GM19468 (cell line): Measurements from ENCODE around the gene RNF175.

ENCODE experiments used
- ATAC-seq: cut with Tn5 transposase; IDR thresholded peaks from one replicate; pipeline ENCODE4 v1.9.1; 2021; ENCODE audit warnings: mild to moderate bottlenecking, moderate library complexity, moderate number of reproducible peaks; ENCODE audit not compliant: unreplicated experiment; ENCODE audit errors: extremely low read depth

Gene RNF175

DNA sequence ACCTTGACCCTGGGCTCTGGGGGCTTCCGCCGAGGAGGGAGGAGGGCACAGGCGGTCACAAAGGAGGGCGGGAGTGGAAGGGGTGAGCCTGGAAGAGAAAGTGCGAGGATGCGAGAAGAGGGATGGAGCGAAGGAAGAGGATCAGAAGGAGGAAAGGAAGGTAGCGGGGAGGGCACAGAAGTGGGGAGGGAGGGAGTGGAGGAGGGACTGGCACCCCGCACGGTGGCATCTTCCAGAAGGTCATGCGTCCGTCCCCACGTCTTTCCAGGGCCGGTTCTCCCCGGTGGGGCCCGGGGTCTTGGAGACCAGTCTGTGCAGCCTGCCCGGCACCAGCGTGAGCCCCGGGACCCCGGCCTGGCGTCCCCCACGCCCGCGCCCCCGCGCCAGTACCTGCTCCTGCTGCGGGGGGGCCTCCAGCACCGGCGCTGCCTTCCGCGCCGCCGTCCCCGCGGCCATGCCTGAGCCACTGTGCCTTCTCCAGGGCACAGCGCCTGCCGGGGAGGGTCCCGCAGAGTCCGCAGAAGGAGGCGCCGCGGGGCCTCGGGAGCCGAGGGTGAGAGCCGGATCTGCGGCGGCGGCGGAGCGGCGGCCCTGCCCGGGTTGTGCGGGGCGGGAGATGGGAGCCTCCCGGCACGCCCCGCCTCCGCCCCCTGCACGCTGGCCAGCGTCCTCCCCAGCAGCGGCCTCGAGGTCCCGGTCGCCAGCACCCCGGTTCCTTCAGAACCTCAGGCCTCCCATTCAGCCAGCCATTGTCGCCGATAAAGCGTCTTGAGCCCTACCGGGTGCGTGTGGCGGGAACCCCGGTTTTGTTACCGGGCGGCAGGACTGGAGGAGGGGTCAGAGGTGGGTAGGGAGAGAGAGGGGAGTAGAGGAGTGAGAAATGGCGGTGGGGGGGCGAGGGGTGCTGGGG lies at the start of gene RNF175:
Gene RNF175 (minus strand): TSS at position 618 of the 910 bp plus-strand sequence. CDS start 162 bp downstream, at position 456.
- ATAC-seq, result no peak

GRCh38 chr4:153809307-153809706 lies 49.5 kb upstream of the RNF175 start:
- ATAC-seq, result peak; percentile 67

DNA sequence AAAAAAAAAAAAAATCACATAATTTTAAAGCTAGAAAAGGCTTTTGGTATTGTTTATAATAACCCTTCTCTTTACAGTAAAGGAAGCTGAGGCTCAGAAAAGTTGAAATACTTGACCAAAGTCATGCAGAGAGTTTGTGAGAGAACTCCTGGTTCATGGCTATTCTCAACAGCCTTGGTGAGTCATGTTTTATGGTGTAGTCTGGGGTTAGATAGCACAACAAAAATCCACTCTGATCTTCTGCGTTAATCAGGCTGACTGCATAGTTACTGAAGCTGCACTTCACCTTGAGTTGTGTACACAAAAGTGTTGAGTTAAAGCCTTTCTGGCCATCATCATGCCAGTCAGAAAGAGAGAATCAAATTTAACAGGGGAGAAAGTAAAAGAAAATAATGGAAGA lies 48.4 kb upstream of the RNF175 start:
- no peak for ATAC-seq

- ATAC-seq, result no peak
Measured at GRCh38 chr4:153806073-153806472, 46.2 kb upstream of the RNF175 start.

GRCh38 chr4:153804722-153805121 lies 44.9 kb upstream of the RNF175 start:
- no peak for ATAC-seq

DNA sequence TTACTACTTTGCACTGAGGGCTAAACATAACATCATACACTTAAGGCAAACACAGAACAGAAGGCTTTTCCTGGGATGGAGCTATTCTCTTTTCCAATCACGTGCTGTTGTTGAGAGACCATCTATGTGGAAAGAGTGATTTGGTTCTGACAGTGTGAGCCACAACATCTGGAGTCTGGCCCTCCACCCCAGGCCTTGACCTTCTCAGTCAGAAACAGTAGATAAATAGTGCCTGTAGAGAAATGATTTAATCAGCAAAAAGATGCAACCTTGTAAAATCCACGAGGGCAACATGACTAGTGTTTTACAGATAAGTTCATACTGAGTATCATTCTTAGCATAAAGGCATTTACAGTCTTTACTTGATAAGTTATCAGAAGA lies 39.9 kb upstream of the RNF175 start:
- ATAC-seq, result no peak

DNA sequence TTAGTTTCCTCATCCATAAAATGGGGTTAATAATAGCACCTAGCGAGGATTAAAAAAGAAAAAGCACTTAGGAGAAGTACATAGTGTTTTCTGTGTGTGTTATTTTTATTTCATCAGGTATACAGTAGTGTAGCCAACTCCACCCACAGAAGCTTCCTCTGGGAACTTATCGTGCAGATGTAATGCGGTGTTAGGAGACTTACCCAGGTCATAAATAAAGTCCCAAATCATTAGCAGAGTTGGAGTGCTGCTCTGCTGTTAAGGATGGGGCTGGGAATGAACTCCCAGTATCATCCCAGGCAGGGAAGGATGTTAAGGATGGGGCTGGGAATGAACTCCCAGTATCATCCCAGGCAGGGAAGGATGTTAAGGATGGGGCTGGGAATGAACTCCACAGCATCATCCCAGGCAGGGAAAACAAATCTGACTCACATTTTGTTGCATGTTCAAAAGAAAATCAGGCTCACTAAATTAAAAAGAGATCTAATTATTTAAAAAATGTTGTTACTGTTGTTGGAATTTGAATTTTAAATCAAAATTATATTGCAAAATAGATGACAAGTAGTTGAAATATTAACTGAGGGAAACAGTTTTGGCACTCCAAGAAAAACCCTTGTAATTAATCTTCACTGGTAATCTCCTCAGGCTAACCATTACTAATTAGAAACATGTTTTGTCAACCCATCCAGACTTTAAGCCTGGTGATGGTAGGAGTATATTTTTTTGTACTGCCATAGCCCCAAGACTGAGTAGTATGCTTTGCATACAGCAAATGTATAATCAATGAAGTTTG lies 39.3 kb upstream of the RNF175 start:
- no peak for ATAC-seq

- no peak for ATAC-seq
Measured at GRCh38 chr4:153798420-153798819, 38.6 kb upstream of the RNF175 start.

DNA sequence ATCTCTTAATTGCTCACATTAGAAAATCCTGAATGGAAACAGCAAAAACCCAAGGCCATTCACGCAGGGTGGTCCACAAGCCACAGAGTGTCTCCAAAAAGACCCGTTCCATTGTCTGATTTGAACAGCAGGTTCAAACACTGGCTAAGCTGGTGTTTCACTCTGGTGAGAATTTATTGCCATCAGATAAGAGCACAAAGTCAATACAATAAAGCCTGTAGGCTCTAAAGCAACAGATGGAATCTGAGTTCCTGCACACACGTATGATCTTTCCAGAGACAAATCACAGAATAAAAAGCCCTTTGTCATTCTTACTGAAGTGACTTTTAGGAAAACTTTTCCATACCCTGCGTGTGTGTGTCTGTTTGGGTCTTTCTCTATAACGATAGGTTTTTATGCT lies 34.2 kb upstream of the RNF175 start:
- ATAC-seq, result no peak

- no peak for ATAC-seq
Measured at GRCh38 chr4:153792618-153793247, 32.9 kb upstream of the RNF175 start.

DNA sequence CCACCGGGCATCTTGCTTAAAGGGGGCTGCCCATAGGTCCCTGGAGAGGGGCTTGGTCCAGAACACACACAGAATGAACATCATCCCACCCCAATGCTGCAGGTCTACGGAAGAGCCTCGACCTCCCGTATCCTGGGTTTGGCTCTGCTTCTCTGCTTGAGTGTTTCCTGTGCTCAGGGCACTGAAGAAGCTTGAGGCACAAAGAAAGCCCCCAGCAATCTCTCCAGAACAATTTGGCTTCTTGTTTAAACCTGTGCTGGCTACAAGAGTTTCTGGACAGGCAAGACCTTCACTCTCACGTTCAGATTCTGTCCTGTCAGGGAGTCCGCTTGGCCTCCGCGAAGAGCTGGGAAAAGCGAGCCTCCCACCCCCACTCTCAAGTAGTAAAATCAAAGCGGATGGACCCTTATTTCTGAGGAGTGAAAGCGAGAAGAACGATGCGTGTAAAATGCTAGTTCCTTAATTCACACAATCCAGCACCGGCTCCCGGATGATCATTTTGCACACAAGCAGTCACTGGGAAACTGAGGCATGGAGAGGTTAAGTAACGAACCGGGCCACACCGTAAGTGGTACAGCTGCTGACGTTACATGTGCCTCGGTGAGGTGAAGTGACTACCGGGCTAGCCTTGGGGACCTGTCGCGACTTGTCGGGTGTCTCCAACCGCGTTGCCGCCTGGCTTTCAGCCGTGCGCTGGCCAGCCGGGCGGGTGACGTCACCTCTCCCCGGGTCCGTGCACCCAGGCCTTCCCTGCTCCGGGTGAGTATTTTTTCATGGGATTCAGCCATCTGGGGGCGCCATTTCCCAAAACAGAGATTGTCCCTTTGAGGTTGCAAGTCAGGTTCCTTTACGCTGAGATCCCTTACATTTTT lies 32.2 kb upstream of the RNF175 start:
- ATAC-seq, result no peak

GRCh38 chr4:153790962-153791551 lies 31.2 kb upstream of the RNF175 start:
- ATAC-seq, result no peak

DNA sequence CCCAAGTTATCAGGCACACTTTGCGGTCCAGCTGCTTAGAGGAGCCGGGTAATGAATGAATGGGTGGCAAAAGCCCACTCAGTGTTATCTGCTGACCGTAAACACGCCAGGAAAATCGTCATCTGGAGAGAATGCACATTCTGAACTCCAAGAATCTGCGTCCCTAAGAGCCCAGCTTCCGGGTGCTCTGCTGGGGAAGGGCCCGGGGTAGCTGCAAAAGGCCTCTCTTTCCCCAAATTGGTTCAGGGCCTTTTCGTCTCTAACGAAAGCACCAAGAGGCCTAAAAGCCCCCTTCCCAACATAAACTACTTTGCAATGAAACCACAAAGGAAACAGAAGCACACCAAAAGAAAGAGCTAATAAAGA lies 30.7 kb upstream of the RNF175 start:
- ATAC-seq, result no peak

GRCh38 chr4:153789741-153790499 lies 30.1 kb upstream of the RNF175 start:
- ATAC-seq, result no peak

DNA sequence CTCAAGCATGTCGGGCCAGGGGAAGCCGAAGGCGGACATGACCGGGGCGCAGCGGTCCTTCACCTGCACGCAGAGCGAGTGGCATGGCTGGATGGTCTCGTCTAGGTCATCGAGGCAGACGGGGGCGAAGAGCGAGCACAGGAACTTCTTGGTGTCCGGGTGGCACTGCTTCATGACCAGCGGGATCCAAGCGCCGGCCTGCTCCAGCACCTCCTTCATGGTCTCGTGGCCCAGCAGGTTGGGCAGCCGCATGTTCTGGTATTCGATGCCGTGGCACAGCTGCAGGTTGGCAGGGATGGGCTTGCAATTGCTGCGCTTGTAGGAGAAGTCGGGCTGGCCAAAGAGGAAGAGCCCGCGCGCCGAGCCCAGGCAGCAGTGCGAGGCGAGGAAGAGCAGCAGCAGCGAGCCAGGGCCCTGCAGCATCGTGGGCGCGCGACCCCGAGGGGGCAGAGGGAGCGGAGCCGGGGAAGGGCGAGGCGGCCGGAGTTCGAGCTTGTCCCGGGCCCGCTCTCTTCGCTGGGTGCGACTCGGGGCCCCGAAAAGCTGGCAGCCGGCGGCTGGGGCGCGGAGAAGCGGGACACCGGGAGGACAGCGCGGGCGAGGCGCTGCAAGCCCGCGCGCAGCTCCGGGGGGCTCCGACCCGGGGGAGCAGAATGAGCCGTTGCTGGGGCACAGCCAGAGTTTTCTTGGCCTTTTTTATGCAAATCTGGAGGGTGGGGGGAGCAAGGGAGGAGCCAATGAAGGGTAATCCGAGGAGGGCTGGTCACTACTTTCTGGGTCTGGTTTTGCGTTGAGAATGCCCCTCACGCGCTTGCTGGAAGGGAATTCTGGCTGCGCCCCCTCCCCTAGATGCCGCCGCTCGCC lies 28.8 kb upstream of the RNF175 start, which contains the start of gene SFRP2:
Gene SFRP2 (minus strand): TSS at position 671 of the 864 bp plus-strand sequence. CDS start 248 bp downstream, at position 423.
- ATAC-seq, result no peak

DNA sequence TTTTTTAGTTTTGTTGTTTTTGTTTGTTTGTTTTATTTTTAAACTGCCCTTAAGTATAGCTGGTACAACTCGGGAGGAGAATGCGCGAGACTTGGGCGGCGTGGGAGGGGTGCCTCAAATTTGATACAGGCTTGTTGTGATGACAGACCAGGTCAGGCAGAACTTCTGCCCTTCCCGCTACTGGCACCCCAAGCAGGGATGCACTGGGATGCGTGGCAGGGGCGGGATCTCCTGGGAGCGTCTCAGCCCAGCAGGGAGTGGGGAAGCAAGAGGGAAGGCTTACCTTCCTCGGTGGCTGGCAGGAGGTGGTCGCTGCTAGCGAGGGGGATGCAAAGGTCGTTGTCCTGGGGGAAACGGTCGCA lies 28.2 kb upstream of the RNF175 start:
- ATAC-seq, result no peak

GRCh38 chr4:153787575-153787974 lies 27.8 kb upstream of the RNF175 start:
- ATAC-seq, result no peak

- ATAC-seq, result no peak
Measured at GRCh38 chr4:153787061-153787560, 27.3 kb upstream of the RNF175 start.
